Measurements from ENCODE around the gene CARHSP1. TPM values are rescaled to one million over a fixed set of nuclear protein-coding genes. Genes with fewer than 3 reads are reported as not detected.
"Not testable (repeated sequence)": the region's sequence is repeated elsewhere in the genome, so short reads cannot be mapped to it uniquely, and the experiment has no call there.

CARHSP1 gene
- total and polyA plus RNA-seq, 8 donors: 19.8 to 78.7 (median 32.3) TPM

DNA sequence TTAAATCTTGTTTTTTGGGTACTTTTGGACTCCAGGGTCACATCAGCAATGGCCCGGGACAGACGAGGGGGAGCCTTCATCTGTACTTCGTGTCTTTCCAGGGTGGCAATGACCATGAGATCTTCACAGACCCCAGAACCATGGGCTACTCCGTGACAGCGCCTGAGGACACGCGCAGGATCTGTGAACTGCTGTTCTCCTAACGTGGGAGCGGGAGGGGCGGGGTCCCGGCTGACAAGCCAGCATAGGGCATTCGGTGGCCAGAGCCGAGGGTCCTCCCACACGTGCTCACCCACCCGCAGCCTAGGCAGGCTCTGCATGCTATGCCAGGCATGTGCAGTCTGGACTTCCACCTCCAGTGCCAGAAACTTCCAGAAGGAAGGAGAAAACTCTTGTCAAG is 21.2 kb downstream of the CARHSP1 start:
- DNase-seq (peak in 2 of 6 donors; percentile 17 to 55), ATAC-seq (no peak), FAIRE-seq (no peak)
- TF ChIP-seq, protein P1, sequence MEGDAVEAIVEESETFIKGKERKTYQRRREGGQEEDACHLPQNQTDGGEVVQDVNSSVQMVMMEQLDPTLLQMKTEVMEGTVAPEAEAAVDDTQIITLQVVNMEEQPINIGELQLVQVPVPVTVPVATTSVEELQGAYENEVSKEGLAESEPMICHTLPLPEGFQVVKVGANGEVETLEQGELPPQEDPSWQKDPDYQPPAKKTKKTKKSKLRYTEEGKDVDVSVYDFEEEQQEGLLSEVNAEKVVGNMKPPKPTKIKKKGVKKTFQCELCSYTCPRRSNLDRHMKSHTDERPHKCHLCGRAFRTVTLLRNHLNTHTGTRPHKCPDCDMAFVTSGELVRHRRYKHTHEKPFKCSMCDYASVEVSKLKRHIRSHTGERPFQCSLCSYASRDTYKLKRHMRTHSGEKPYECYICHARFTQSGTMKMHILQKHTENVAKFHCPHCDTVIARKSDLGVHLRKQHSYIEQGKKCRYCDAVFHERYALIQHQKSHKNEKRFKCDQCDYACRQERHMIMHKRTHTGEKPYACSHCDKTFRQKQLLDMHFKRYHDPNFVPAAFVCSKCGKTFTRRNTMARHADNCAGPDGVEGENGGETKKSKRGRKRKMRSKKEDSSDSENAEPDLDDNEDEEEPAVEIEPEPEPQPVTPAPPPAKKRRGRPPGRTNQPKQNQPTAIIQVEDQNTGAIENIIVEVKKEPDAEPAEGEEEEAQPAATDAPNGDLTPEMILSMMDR (IDR thresholded peaks at IDR 0.05): no peak
- Histone ChIP-seq H3K4me3 (no peak overlapping the region), H3K27me3 (no peaks in the 10 kb centered on the region), H3K4me1 (no peaks in the 10 kb centered on the region), H3K36me3 (peaks cover 0 to 22% (median 9%) of the 10 kb centered on the region in 3 donors), H3K9me3 (no peaks in the 10 kb centered on the region), H3K27ac (no peak overlapping the region)
- WGBS, 2 donors: 90% methylated on average over 15 of the region's 15 CpGs
- intact Hi-C loops (cut with DNase I): no loop called here

DNA sequence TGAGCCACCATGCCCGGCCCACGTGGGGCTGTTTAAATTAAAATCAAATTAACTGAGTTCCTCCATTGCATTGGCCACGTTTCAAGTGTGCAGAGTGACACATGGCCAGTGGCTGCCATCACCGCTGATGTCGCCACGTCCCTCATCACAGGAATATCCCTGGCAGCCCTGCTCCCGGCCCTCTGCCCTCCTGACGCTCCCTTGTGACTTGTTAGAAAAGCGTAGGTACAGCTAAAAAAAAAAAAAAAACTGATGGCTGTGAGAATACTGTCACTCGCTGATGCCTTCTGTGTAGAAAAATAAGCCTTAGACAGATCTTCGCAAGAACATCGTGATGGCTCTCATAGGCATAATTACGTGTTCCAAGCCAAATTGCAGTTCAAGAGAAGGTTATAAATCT is 21.7 kb downstream of the CARHSP1 start:
- Histone ChIP-seq H3K9me3 (no peaks in the 10 kb centered on the region), H3K4me3 (no peak overlapping the region), H3K36me3 (peaks cover 0 to 22% (median 9%) of the 10 kb centered on the region in 3 donors), H3K27ac (no peak overlapping the region), H3K27me3 (no peaks in the 10 kb centered on the region), H3K4me1 (no peaks in the 10 kb centered on the region)
- intact Hi-C loops (cut with DNase I): no loop called here
- ATAC-seq (peak in 1 of 4 donors; percentile 14), FAIRE-seq (no peak), DNase-seq (peak in 1 of 6 donors; percentile 17)
- 80% methylated on average over 13 of the region's 13 CpGs for WGBS, 2 donors
- TF ChIP-seq, protein P1 (IDR thresholded peaks at IDR 0.05): no peak

DNA sequence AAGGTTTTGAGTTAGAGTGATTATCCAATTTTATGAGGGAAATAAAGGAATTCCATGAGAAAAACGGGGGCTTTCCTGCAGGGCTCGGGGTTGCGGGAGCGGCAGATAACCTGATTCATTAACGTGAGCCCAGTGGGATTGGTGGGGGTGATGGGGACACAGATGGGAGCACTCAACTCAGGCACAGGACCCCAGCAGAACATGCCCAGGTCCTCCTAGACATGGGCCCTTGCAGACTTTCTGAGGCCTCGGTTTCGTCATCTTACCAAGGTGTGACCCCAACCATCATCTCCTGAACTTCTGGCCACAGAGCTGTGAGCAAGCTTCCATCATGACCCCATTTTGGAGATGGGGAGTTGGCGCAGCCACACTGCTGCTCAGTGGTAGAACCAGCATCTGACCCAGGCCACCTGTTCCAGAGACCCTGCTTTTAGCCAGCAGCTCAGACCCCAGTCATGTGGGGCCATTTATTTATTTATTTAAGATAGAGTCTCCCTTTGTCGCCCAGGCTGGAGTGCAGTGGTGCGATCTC is 22.3 kb downstream of the CARHSP1 start:
- DNase-seq: no peak
- 90 to 91% methylated on average over 10 of the region's 10 CpGs for WGBS, 2 donors

DNA sequence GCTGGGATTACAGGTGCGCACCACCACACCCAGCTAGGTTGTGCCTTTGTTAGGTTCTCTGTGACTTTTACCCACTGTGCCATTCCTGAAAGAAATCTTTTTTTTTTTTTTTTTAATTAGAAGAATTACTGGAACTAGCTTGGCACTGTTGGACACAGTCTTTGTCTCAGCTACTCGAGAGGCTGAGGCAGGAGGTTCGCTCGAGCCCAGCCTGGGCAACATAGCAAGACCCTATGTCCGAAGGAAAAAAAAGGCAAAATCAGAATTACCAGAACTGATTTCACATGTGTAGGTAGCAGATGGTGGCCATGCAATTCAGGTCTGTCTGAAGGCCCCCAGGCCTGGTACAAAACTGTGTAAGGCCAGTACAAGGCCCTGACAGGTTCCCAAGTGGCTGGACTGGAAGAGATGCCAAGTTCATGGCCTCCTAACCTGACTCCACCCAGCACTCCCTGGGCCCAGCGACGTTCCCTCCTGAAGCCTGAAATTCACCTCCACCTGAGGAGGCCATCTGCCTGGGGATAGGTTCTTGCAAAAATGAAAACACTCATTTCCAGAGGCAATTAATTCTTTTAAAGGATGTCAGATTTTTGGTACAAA is 23.0 kb downstream of the CARHSP1 start:
- Histone ChIP-seq H3K27ac (no peak overlapping the region), H3K4me3 (no peak overlapping the region), H3K4me1 (no peaks in the 10 kb centered on the region), H3K36me3 (peaks cover 0 to 22% (median 9%) of the 10 kb centered on the region in 3 donors), H3K9me3 (no peaks in the 10 kb centered on the region), H3K27me3 (no peaks in the 10 kb centered on the region)
- ATAC-seq: no peak
- WGBS, 2 donors: 79 to 90% methylated on average over 7 of the region's 7 CpGs
- DNase-seq: no peak
- FAIRE-seq: no peak
- intact Hi-C loops (cut with DNase I): no loop called here
- TF ChIP-seq, protein P1 (IDR thresholded peaks at IDR 0.05): no peak

More for the DNA sequence above, 22.3 kb downstream of the CARHSP1 start:
- Histone ChIP-seq H3K4me1 (no peaks in the 10 kb centered on the region), H3K36me3 (peaks cover 0 to 22% (median 9%) of the 10 kb centered on the region in 3 donors), H3K9me3 (no peaks in the 10 kb centered on the region), H3K27ac (no peak overlapping the region), H3K4me3 (no peak overlapping the region), H3K27me3 (no peaks in the 10 kb centered on the region)
- TF ChIP-seq, protein P1 (IDR thresholded peaks at IDR 0.05): no peak
- ATAC-seq: peak in 1 of 4 donors; percentile 11
- FAIRE-seq: no peak
- intact Hi-C loops (cut with DNase I): no loop called here

DNA sequence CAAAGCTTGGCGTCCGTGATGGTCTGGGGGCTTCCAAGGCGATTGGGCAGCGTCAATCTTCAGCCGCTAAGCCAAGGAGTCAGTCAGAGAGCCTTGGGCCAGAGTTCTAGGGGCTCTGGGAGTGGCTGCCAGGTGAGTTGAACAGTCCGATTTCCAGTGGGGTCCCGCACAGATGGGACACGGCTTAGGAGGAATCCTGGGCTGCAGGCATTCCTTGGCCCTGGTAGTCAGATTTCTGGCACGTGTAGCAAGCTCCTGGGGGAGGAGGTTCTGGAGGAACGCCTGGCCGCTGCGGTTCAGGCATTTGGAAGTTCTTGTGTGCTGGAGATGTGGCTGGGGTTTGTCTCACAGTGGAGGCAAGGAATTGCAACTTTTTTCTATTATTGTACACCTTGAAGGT is 25.5 kb downstream of the CARHSP1 start:
- 72 to 81% methylated on average over 12 of the region's 12 CpGs for WGBS, 2 donors
- H3K9me3 ChIP-seq; H3K4me1 ChIP-seq; H3K36me3 ChIP-seq; H3K27me3 ChIP-seq; H3K4me3 ChIP-seq; ATAC-seq; FAIRE-seq; intact Hi-C loops (cut with DNase I); H3K27ac ChIP-seq; DNase-seq: not testable (repeated sequence)

DNA sequence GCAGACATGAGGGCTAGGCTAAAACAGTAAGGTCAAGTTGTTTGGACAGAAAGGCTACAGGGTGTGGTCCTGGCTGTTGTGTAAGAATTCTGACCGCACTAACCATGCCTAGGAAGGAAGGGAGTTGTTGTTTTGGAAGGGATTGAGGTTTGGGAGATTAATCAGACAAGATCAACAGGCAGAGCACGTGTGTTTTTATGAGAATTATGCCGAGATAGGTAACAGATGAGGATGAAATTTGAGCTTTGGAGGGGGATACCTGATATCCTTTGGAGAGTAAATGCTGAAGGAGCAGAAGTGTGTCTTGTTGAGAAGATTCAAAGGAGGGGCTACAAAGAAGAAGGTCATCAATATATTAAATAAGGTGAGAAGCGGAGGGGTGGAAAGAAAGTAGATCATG is 26.8 kb downstream of the CARHSP1 start:
- DNase-seq; H3K4me3 ChIP-seq; H3K9me3 ChIP-seq; H3K36me3 ChIP-seq; ATAC-seq; intact Hi-C loops (cut with DNase I); FAIRE-seq; H3K4me1 ChIP-seq; H3K27me3 ChIP-seq; H3K27ac ChIP-seq: not testable (repeated sequence)
- WGBS, 2 donors: 49 to 56% methylated on average over 4 of the region's 4 CpGs

DNA sequence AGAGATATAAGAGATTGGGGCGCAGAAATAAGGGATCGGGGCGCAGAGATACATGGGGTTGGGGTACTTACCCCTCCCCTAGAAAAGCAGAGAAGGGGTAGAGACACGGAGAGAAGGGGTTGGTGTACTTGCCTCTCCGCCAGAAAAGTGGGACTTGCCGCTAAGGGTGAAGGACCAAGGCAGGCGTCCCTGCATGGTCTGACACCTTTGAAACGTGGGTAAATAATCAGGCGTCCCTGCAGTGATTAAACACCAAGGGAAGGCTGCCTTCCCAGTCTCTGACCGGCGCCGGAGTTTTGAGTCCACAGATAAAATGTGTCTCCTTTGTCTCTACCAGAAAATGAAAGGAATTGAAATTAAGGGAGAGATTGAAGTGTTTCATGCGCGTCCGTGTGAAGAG is 31.2 kb downstream of the CARHSP1 start:
- FAIRE-seq; ATAC-seq; intact Hi-C loops (cut with DNase I); H3K4me3 ChIP-seq; H3K4me1 ChIP-seq; H3K9me3 ChIP-seq; H3K27ac ChIP-seq; H3K27me3 ChIP-seq; H3K36me3 ChIP-seq: not testable (repeated sequence)
- DNase-seq: peak in 1 of 6 donors; percentile 14
- WGBS, 2 donors: 55 to 57% methylated on average over 15 of the region's 15 CpGs

DNA sequence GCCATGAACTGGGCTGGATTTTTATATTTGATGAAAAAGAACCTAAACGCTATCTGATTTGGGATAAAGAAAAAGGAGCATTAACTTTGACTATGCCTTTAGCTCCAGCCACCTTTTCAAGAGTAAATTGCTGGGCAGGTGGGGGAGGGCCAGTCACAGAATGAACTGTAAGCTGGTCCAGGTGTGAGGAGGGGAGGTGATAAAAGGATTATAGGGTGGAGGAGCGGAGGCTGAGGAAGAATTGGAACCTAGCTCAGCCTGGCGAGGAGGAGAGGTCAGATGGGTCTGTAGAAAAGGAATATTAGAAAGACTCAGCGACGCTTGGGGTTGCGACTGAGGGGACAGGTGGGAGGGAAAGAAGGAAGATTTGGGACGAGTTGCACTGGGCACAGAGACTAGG is 32.0 kb downstream of the CARHSP1 start:
- 81 to 90% methylated on average over 6 to 7 of the region's 7 CpGs for WGBS, 2 donors
- H3K9me3 ChIP-seq; DNase-seq; ATAC-seq; intact Hi-C loops (cut with DNase I); H3K36me3 ChIP-seq; H3K27me3 ChIP-seq; FAIRE-seq; H3K4me3 ChIP-seq; H3K4me1 ChIP-seq; H3K27ac ChIP-seq: not testable (repeated sequence)

All from pancreas (tissue), 10 donors.